Measurements from ENCODE around the gene PDE11A.

Gene PDE11A

GRCh38 chr2:177753682-177754491 is 318.7 kb downstream of the PDE11A start:
- FAIRE-seq = no peak

- no peak for FAIRE-seq
Observed at GRCh38 chr2:177748360-177748759, 324.2 kb downstream of the PDE11A start.

- FAIRE-seq = no peak
Observed at GRCh38 chr2:177747384-177747783, 325.2 kb downstream of the PDE11A start.

- no peak for FAIRE-seq
Observed at GRCh38 chr2:177746358-177746757, 326.2 kb downstream of the PDE11A start.

- FAIRE-seq = no peak
Observed at GRCh38 chr2:177745531-177745930, 327.0 kb downstream of the PDE11A start.

- no peak for FAIRE-seq
Observed at GRCh38 chr2:177742851-177743250, 329.7 kb downstream of the PDE11A start.

GRCh38 chr2:177741866-177742265 is 330.7 kb downstream of the PDE11A start:
- no peak for FAIRE-seq

GRCh38 chr2:177740700-177741099 is 331.9 kb downstream of the PDE11A start:
- no peak for FAIRE-seq

- no peak for FAIRE-seq
Observed at GRCh38 chr2:177738461-177739235, 333.9 kb downstream of the PDE11A start.

GRCh38 chr2:177735318-177735803 is 337.2 kb downstream of the PDE11A start:
- no peak for FAIRE-seq

GRCh38 chr2:177733322-177733855 is 339.2 kb downstream of the PDE11A start:
- FAIRE-seq = no peak

GRCh38 chr2:177731384-177731783 is 341.2 kb downstream of the PDE11A start:
- no peak for FAIRE-seq

GRCh38 chr2:177730792-177731191 is 341.8 kb downstream of the PDE11A start:
- no peak for FAIRE-seq

- peak; percentile 24 for FAIRE-seq
Observed at GRCh38 chr2:177730363-177730762, 342.2 kb downstream of the PDE11A start.

GRCh38 chr2:177728920-177729319 is 343.7 kb downstream of the PDE11A start:
- no peak for FAIRE-seq

GRCh38 chr2:177728399-177728765 is 344.2 kb downstream of the PDE11A start:
- no peak for FAIRE-seq

GRCh38 chr2:177727577-177728398 is 344.8 kb downstream of the PDE11A start:
- no peak for FAIRE-seq

- FAIRE-seq = no peak
Observed at GRCh38 chr2:177726931-177727348, 345.6 kb downstream of the PDE11A start.

GRCh38 chr2:177724398-177725287 is 347.9 kb downstream of the PDE11A start:
- no peak for FAIRE-seq

GRCh38 chr2:177723235-177723634 is 349.3 kb downstream of the PDE11A start:
- FAIRE-seq = no peak

GRCh38 chr2:177721818-177722567 is 350.6 kb downstream of the PDE11A start:
- no peak for FAIRE-seq

Data from colon (tissue), 2 donors.